GM12872 (cell line): ENCODE data around the gene TOR1A.

Experiments
- TF ChIP-seq, protein P1 (sequence below): IDR thresholded peaks from 3 replicates; pipeline ENCODE4 v1.5.1; 2011; ENCODE audit warnings: low read depth, mild to moderate bottlenecking, low read length, moderate library complexity; ENCODE audit not compliant: insufficient read depth

TOR1A gene

DNA sequence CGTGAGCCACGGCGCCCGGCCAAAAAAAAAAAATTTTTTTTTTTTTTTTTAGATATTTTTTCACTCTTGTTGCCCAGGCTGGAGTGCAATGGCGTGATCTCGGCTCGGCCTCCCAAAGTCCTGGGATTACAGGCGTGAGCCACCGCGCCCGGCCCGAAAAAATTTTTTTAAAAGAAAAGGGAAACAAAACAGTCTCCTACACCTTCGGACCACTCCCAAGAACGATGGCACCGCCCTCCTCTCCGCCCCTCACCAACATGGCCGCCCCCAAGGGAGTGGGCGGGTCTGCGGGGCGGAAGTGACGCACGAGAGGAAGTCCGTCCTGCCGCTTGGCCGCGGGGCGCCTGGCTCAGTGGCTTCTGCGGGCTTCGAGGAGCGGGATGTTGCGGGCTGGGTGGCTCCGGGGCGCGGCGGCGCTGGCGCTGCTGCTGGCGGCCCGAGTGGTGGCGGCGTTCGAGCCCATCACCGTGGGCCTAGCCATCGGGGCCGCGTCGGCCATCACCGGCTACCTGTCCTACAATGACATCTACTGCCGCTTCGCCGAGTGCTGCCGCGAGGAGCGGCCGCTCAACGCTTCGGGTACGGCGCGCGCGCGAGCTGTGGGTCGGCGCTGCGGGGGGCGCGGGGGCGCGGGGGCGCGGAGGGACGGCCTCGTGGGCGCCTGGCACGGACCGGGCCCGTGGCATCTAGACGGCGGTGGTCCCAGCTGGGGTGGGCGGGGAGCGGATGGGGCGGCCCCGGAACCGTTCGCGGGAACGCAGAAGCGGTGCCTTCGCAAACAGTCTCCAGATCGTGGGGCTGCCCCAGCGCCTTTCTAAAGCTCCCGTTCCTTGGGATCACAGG lies 20.9 kb downstream of the TOR1A start, which contains the start of gene TOR1B:
TOR1B (plus strand) TSS at position 352 of the 843 bp plus-strand sequence; CDS start at position 381, 29 bp downstream.
- TF ChIP-seq, protein P1, sequence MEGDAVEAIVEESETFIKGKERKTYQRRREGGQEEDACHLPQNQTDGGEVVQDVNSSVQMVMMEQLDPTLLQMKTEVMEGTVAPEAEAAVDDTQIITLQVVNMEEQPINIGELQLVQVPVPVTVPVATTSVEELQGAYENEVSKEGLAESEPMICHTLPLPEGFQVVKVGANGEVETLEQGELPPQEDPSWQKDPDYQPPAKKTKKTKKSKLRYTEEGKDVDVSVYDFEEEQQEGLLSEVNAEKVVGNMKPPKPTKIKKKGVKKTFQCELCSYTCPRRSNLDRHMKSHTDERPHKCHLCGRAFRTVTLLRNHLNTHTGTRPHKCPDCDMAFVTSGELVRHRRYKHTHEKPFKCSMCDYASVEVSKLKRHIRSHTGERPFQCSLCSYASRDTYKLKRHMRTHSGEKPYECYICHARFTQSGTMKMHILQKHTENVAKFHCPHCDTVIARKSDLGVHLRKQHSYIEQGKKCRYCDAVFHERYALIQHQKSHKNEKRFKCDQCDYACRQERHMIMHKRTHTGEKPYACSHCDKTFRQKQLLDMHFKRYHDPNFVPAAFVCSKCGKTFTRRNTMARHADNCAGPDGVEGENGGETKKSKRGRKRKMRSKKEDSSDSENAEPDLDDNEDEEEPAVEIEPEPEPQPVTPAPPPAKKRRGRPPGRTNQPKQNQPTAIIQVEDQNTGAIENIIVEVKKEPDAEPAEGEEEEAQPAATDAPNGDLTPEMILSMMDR, result no peak

DNA sequence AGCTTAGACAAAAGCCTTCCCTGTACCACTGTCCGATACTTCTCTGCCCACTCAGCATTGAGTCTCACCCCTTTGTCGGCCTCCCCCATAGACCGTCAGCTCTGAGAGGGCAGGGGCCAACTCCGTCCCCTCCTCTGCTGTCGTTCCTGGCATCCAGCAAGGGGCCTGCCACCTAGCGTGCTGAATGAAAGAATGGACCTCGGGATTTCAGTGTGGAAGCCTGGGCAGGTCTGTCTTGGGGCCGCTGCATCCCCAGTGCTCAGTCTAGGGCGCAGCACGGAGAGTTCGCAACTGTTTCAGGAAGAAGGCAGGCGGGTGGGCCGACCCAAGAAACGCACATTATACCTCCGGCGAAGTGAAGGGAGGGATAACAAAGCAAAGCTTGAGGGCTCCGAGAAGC lies 22.4 kb downstream of the TOR1A start:
- TF ChIP-seq, protein P1, result no peak

DNA sequence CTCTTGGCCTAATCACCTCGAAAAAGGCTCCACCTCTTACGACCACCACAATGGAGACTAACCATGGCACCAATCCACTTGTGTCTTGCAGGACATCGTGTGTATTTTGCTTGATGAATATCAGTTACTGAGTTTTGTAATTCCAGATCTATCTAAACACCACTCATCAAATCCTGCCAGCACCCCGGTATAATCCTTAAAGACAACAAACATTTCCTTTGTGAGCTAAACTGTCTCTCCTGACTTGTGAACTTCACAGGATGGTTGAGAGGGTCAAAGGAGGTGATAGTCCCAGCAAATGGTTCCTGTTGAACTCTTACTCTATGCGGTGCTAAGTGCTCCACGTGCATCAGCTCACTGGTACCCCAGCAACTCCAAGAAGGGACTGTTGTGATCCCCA lies 25.0 kb downstream of the TOR1A start:
- TF ChIP-seq, protein P1, result no peak

DNA sequence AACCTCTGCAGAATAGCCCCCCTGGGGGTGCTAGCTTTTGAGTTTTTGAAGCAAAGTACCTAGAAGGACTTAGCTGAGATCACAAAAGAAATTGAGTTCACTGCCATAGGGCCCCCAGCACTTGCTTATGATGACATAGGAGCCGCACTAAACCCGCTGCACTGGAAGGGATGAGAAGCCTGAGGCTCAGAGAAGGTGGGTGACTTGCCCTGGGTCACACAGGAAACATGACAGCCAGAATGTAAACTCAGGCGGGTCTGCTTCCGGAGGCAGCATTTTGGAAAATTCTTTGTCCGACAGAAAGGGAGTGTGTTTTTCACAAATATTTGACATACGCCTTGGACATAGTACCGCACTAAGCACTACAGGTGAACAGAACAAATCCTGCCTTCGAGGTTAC lies 29.4 kb downstream of the TOR1A start:
- TF ChIP-seq, protein P1, result no peak

DNA sequence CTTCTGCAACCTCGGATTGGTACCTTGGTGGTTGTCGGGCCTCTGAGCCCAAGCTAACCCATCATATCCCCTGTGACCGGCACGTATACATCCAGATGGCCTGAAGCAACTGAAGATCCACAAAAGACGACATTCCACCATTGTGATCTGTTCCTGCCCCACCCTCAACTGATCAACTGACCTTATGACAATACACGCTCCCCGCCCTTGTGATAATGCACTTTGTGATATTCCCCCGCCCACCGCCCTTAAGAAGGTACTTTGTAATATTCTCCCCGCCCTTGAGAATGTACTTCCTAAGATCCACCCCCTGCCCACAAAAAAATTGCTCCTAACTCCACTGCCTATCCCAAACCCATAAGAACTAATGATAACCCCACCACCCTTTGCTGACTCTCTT lies 37.5 kb downstream of the TOR1A start:
- TF ChIP-seq, protein P1, result no peak

DNA sequence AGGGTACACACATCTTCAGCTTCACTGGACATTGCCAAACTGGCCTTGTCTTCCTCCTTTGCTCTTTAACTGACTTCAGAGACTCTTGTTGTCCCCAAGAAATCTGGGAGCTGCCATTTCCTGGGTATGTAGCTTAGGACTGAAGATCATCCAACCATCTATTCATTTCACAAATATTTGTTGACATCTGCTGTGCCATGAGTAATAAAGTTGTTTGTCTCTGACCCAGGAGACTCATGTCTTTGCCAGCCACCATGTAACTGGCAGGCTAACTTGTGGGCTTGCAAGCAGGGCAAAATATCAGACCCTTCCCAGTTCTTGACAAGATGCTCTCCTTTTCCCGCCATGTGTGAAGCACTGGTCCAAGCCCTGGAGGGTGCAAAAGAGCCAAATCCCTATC lies 38.1 kb downstream of the TOR1A start:
- TF ChIP-seq, protein P1, result no peak

DNA sequence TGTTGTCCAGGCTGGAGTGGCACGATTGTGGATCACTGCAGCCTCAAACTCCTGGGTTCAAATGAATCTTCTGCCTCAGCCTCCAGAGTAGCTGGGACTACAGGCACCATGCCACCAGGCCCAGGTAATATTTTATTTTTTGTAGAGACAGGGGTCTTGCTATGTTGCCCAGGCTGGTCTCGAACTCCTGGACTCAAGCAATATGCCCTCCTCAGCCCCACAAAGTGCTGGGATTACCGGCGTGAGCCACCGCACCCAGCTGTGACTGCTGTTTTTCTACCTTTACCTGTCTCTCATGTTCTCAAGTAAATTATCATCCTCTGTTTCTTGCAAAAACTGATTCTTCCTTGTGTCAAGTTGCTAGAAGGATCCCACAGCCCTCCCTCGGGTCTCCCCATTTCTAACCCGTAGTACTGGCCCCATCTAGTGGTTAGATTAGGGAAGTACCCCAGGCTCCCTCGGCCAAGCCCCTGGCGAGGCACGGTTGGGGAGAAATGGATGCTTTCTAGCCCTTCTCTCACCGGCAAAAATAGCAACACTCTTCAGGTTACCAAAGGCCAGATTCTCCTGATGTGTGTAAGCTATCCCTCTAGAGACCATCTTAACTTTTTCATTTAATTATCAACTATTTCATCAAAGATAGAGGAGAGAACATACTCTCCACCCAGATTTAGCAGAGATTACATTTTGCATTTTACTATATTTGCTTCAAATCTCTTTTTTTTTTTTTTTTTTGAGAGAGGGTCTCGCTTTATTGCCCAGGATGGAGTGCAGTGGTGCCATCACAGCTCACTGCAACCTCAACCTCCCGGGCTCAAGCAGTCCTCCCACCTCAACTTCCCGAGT lies 40.2 kb downstream of the TOR1A start:
- TF ChIP-seq, protein P1, result peak; percentile 91
